Esophagus squamous epithelium (tissue), 5 donors: ENCODE results near the gene RPUSD3. TPM values are rescaled to one million over a fixed set of nuclear protein-coding genes. Genes with fewer than 3 reads are reported as not detected.
"Not testable (repeated sequence)": the region's sequence is repeated elsewhere in the genome, so short reads cannot be mapped to it uniquely, and the experiment has no call there.

Experiments
- DNase-seq: peaks from one replicate; lab custom pipeline; 2025; lab: John Stamatoyannopoulos, UW
- H3K27ac ChIP-seq, 4 donors: fragments of 200-600 bp; sonication (generic); one replicate each; pipeline ENCODE4 v1.5.1; 2016 to 2019; ENCODE audit warnings: mild to moderate bottlenecking in 1 of 4
- H3K27me3 ChIP-seq, 4 donors: fragments of 200-600 bp; sonication (generic); 1 replicate in 3 of 4; 2 replicates in 1 of 4; pipeline versions ENCODE4 v1.5.1 to v1.6.0; 2017 to 2021; ENCODE audit warnings: antibody characterized with exemption in 1 of 4
- H3K36me3 ChIP-seq, 3 donors: fragments of 200-600 bp; sonication (generic); one replicate each; pipeline ENCODE4 v1.5.1; 2016 to 2019
- H3K4me1 ChIP-seq, 3 donors: fragments of 200-600 bp; sonication (generic); one replicate each; pipeline ENCODE4 v1.5.1; 2017 to 2019
- H3K4me3 ChIP-seq, 4 donors: fragments of 200-600 bp; sonication (generic); 1 replicate in 3 of 4; 2 replicates in 1 of 4; pipeline ENCODE4 v1.5.1; 2016 to 2019; ENCODE audit warnings: mild to moderate bottlenecking in 2 of 4, moderate library complexity in 1 of 4
- H3K9me3 ChIP-seq, 3 donors: fragments of 200-600 bp; sonication (generic); one replicate each; pipeline ENCODE4 v1.5.1; 2016 to 2019
- POLR2A ChIP-seq, 4 donors: fragments of 450-650 bp; IDR thresholded peaks; one replicate each; pipeline ENCODE4 v1.6.1; 2017; ENCODE audit warnings: antibody characterized with exemption in 4 of 4, mild to moderate bottlenecking in 4 of 4, moderate library complexity in 3 of 4
- WGBS, 2 donors: methylation state at CpG; one replicate each; pipeline ENCODE4 v1.1.5; 2018; 5-methylcytosine and 5-hydroxymethylcytosine counted together
- intact Hi-C: fragments of 100-400 bp; cut with DNase I; formaldehyde crosslinking; loops from one replicate; pipeline ENCODE4 v1.15.0; 2022
- total RNA-seq, 4 donors: library from RNA; depleted of rRNA; stranded (reverse); fragments of >200 nt; gene quantifications; one replicate each; pipeline ENCODE4 v1.1.0, GENCODE V29; 2016
- TF ChIP-seq, protein P1 (sequence below), 6 experiments: fragments of 450-650 bp in 4 of 6; fragments of 200-600 bp in 2 of 6; sonication (generic) in 2 of 6; IDR thresholded peaks; one replicate each; pipeline ENCODE4 v1.5.1; 2016 to 2019; ENCODE audit warnings: antibody characterized with exemption in 6 of 6, mild to moderate bottlenecking in 4 of 6, moderate library complexity in 4 of 6
- donor health status: DM: yes; HTN: yes; CAD: no.

The RPUSD3 gene
- total RNA-seq, 4 donors from 2014 or later, result 34.7 to 46.4 (median 41.4) TPM

DNA sequence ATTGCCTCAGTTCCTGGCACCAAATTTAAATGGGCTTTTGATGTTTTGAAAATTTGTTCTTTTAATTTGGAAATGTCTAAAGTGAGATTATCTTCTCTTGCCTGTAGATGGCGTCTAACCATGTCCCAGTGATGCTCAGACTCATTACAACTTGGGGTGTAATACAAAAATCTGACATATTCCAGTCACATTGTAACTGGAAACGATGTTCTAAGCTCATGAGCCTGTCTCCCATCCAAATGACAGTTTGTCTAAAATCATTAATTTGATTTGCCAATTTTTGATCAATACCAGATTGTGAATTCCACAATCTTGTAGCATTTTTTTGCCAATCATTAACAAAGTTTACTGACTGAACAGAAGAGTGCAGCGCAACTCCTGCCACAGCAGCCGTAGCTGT, 5.1 kb upstream of the RPUSD3 start:
- DNase-seq, H3K27me3 ChIP-seq, H3K4me3 ChIP-seq, intact Hi-C loops, H3K9me3 ChIP-seq, H3K27ac ChIP-seq, H3K36me3 ChIP-seq: not testable (repeated sequence)
- TF ChIP-seq, protein P1, sequence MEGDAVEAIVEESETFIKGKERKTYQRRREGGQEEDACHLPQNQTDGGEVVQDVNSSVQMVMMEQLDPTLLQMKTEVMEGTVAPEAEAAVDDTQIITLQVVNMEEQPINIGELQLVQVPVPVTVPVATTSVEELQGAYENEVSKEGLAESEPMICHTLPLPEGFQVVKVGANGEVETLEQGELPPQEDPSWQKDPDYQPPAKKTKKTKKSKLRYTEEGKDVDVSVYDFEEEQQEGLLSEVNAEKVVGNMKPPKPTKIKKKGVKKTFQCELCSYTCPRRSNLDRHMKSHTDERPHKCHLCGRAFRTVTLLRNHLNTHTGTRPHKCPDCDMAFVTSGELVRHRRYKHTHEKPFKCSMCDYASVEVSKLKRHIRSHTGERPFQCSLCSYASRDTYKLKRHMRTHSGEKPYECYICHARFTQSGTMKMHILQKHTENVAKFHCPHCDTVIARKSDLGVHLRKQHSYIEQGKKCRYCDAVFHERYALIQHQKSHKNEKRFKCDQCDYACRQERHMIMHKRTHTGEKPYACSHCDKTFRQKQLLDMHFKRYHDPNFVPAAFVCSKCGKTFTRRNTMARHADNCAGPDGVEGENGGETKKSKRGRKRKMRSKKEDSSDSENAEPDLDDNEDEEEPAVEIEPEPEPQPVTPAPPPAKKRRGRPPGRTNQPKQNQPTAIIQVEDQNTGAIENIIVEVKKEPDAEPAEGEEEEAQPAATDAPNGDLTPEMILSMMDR (IDR thresholded peaks at IDR 0.05), result peak in 5 of 6 experiments; percentile 37 to 64 (median 42)
- H3K4me1 ChIP-seq, result peaks cover 0 to 26% (median 6%) of the 10 kb centered on the region in 3 donors
- WGBS, 2 donors, result 35 to 36% methylated on average over 4 of the region's 4 CpGs

DNA sequence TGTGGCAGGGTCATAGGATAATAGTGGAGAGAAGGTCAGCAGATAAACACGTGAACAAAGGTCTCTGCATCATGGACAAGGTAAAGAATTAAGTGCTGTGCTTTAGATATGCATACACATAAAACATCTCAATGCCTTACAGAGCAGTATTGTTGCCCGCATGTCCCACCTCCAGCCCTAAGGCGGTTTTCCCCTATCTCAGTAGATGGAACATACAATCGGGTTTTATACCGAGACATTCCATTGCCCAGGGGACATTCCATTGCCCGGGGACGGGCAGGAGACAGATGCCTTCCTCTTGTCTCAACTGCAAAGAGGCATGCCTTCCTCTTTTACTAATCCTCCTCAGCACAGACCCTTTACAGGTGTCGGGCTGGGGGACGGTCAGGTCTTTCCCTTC, 4.1 kb upstream of the RPUSD3 start:
- DNase-seq, H3K4me3 ChIP-seq, H3K27ac ChIP-seq, H3K27me3 ChIP-seq, H3K36me3 ChIP-seq, H3K9me3 ChIP-seq, intact Hi-C loops: not testable (repeated sequence)
- WGBS, 2 donors, result 46 to 52% methylated on average over 7 to 8 of the region's 9 CpGs
- H3K4me1 ChIP-seq, result peaks cover 0 to 32% (median 9%) of the 10 kb centered on the region in 3 donors

DNA sequence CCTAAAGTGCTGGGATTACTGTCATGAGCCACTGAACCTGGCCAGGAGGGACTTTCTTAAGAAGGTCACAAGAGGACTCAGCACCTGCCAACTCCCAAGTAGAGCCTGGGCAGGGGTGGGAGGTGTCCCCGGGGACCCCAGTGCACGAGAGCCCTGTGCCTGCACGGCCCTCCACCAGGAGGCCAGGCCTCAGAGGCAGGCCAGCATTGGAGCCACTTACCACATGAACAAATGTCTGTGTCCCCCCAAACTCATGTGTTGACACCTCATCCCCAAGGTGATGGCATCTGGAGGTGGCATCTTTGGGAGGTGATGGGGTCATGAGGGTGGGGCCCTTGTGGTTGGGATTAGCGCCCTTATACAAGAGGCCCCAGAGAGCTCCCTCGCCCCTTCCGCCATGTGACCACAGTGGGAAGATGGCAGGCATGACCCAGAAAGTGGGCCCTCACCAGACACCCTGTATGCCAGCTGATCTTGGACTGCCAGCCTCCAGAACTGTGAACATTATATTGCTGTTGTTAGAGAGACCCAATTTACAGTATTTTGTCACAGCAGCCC, 3.2 kb upstream of the RPUSD3 start:
- H3K27ac ChIP-seq, result no peak overlapping the region
- no peak for DNase-seq
- H3K4me3 ChIP-seq, result no peak overlapping the region

DNA sequence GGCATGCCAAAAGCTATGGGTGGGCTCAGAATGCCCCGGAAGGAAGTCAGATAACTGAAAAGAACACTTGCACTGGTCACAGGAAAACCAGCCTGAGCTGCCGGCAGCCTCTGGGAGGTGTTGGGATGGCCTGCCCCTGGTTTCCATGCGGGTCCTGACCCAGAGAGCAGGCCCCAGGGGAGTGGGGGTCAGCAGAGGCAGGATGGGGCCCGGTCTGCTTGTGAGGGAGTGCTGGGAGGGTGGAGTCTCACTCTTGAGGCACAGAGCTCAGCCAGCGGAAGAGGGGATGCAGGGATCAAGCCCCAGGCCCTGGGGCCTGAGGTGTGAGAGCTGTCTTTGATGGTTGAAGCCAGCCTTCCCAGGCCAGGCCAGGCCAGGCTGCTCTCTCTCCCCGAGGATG, 2.4 kb upstream of the RPUSD3 start:
- peaks cover 0 to 11% (median 0%) of the 10 kb centered on the region in 3 donors for H3K36me3 ChIP-seq
- peaks cover 0 to 27% (median 15%) of the 10 kb centered on the region in 3 donors for H3K4me1 ChIP-seq
- no peak overlapping the region for H3K27ac ChIP-seq
- DNase-seq, result no peak
- TF ChIP-seq, protein P1 (IDR thresholded peaks at IDR 0.05), result no peak
- TF ChIP-seq POLR2A (IDR thresholded peaks at IDR 0.05), result no peak
- 60 to 86% methylated on average over 2 to 3 of the region's 6 CpGs for WGBS, 2 donors
- no peaks in the 10 kb centered on the region for H3K9me3 ChIP-seq
- intact Hi-C loops, result no loop called here
- H3K4me3 ChIP-seq, result no peak overlapping the region
- no peaks in the 10 kb centered on the region for H3K27me3 ChIP-seq

More for the DNA sequence above, 3.2 kb upstream of the RPUSD3 start:
- no peaks in the 10 kb centered on the region for H3K9me3 ChIP-seq
- intact Hi-C loops, result no loop called here
- peaks cover 0 to 3% (median 0%) of the 10 kb centered on the region in 3 donors for H3K36me3 ChIP-seq
- H3K4me1 ChIP-seq, result peaks cover 0 to 34% (median 15%) of the 10 kb centered on the region in 3 donors
- TF ChIP-seq, protein P1 (IDR thresholded peaks at IDR 0.05), result no peak
- TF ChIP-seq POLR2A (IDR thresholded peaks at IDR 0.05), result no peak
- H3K27me3 ChIP-seq, result no peaks in the 10 kb centered on the region
- 90% methylated on average over 3 of the region's 6 CpGs; no CpG with 5 or more reads in 1 of the 2 donors for WGBS, 2 donors

DNA sequence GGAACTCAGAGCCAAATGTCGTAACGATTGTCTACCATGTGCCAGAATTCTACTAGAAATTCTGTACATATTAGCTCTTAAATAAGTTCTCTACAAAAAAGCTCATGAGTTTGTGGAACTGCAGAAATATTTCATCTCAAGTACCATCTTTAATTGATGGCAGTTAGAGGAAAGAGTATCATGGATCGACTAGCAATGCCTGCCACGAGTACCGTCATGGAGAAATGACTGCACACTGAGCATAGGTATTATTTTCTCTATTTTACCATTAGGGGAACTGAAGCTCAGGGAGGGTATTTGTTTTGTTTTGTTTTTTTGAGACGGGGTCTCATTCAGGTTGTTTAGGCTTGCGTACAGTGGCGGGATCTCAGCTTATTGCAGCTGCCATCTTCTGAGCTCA, 2.8 kb downstream of the RPUSD3 start:
- no peaks in the 10 kb centered on the region for H3K9me3 ChIP-seq
- WGBS, 2 donors, result 81 to 82% methylated on average over 8 of the region's 8 CpGs
- no peak for TF ChIP-seq POLR2A (IDR thresholded peaks at IDR 0.05)
- TF ChIP-seq, protein P1 (IDR thresholded peaks at IDR 0.05), result no peak
- no peaks in the 10 kb centered on the region for H3K27me3 ChIP-seq
- intact Hi-C loops, result loop anchor here (5.0 kb wide), 1 partner anchor 91 kb away; the partner anchor contains the start of gene CRELD1
- no peak overlapping the region for H3K4me3 ChIP-seq
- H3K4me1 ChIP-seq, result peaks cover 0 to 27% (median 15%) of the 10 kb centered on the region in 3 donors
- H3K36me3 ChIP-seq, result peaks cover 0 to 57% (median 6%) of the 10 kb centered on the region in 3 donors
- no peak overlapping the region for H3K27ac ChIP-seq
- DNase-seq, result no peak
